ENCODE data around the gene UNC119.
"Not testable (repeated sequence)": the region's sequence is repeated elsewhere in the genome, so short reads cannot be mapped to it uniquely, and the experiment has no call there.

The UNC119 gene

DNA sequence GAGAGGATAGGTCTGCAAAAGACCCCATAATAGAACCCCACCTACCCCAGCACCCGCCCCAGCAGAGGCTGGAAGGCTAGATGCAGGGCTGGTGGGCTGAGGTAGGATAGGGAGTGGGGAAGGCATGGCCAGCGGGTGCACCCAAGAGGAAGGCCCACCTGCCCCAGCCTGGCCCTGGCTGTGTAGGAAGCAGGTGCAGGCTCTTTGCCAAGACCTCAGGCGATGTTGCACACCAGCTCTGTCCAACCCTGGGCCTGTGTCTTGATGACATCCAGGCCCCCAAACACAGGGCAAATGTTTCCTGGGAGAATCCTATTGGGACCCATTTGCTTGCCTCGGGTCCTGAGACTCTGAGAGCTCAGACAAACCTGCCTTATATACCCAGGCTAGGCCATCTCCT is 12.2 kb downstream of the UNC119 start:
- no peak for FAIRE-seq

DNA sequence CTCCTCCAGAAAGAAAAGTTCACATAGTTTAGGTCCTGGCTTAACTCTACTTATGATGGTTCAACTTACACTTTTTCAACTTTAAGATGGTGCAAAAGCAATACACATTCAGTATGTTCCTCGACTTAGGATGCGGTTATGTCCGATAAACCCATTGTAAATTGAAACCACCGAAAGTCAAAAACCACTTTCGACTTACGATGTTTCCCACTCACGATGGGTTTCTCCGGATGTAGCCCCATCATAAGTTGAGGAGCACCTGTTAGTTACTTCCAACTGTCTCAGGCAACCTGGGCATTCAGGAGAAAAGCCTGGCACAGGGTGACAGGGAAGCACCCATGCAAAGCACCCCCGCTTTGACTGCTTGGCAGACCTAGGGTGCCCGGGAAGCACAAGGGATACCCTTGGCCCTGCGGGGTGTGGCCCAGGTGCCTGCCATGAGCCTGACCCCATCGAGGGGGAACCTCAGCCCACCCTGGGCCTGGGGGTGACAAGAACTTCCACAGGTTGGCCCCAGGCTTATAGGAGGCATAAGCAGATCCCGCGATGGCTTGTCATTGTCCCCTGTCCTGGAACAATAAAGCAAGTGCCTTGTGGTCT is 14.0 kb downstream of the UNC119 start:
- FAIRE-seq: no peak

DNA sequence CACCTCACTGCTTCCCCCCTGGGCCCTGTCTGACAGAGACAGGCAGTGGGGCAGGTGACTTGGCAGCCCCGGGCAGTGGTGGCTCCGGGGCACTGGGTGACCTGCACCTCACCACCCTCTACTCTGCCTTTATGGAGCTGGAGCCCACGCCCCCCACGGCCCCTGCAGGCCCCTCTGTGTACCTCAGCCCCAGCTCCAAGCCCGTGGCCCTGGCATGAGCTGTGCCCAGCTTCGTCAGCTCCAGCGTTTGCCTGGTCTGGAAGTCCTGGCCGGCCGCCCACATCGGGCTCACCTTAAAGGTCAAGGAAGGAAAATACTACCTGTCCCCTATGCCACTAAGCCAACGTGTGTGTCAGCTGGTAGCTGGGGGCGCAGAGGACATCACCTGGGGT is 15.2 kb downstream of the UNC119 start:
- no peak for FAIRE-seq

DNA sequence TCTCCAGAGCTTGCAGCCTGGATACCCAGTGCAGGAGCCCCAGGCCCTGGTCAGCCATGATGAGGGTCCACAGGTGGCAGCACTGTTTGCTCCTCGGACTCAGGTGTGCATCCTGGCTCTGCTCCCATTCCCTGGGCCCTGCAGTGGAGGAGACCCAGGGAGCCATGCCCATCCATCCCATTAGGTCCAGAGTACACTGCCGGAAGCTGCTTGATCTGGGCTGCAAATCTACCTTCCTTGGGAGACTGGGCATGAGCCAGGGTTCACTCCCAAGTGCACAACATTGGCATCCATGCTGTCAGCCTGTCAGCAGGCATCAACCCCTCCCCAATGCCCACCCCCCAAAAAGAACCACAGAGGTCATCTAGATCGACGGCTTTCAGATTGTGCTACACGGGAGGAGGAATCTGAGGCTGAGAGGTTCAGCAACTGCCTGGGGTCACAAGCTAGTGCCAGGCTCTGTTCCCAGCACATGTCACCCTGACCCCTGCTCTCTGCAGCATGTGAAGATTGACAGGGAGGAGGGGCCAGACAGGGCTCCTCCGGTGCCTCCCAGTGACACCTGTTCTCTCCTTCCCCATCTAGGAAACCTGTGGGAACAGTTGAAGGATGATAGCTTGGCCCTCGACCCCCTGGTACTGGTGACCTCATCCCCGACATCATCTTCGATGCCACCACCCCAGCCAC is 15.7 kb downstream of the UNC119 start:
- FAIRE-seq: no peak

DNA sequence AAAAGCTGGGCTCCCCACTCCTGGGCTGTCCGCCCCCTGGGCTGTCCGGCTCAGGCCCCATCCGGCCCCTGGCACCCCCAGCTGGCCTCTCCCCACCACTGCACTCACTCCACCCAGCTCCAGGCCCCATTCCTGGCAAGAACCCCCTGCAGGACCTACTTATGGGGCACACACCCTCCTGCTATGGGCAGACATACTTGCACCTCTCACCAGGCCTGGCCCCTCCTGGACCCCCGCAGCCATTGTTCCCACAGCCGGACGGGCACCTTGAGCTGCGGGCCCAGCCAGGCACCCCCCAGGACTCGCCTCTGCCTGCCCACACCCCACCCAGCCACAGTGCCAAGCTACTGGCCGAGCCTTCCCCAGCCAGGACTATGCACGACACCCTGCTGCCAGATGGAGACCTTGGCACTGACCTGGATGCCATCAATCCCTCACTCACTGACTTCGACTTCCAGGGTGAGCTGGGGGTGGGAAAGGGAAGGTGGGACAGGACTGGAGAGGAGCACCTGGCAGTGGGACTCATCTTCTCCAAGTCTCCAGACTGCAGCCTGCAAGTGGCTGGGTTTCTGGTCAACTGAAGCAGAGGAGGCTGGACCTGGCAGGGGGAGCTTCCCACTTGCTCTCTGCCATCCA is 17.6 kb downstream of the UNC119 start:
- FAIRE-seq: no peak

DNA sequence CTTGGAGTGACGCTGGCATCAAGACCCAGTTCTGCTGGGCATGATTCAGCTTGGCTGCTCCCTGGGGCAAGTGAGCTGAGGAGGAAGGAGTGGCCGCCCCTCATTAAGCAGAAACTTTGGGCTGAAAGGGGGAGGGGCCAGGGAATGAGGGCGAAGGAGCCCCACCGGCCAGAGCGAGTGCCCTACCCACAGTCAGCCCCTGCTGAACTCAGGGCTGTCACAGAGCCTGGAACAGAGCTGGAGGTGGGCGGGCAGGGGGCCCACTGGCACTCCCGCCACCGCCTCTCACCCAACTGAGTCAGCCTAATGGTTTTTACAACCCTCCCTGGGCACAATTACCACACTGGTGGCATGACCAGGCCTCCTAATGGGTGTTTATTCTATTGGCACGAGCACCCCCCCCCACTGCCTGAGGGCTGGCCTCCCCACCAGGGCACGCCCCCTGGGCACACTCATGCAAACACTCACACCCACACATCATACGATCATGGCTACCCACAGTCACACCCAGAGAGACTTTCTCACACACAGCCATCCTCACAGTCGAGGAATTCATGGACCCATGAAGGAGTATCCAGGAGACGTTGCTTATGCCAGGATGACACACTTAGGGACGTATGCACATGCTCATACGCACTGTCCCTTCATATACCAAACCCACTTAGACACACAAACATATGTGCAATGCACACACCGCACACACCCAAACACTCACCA is 19.2 kb downstream of the UNC119 start:
- FAIRE-seq: no peak

DNA sequence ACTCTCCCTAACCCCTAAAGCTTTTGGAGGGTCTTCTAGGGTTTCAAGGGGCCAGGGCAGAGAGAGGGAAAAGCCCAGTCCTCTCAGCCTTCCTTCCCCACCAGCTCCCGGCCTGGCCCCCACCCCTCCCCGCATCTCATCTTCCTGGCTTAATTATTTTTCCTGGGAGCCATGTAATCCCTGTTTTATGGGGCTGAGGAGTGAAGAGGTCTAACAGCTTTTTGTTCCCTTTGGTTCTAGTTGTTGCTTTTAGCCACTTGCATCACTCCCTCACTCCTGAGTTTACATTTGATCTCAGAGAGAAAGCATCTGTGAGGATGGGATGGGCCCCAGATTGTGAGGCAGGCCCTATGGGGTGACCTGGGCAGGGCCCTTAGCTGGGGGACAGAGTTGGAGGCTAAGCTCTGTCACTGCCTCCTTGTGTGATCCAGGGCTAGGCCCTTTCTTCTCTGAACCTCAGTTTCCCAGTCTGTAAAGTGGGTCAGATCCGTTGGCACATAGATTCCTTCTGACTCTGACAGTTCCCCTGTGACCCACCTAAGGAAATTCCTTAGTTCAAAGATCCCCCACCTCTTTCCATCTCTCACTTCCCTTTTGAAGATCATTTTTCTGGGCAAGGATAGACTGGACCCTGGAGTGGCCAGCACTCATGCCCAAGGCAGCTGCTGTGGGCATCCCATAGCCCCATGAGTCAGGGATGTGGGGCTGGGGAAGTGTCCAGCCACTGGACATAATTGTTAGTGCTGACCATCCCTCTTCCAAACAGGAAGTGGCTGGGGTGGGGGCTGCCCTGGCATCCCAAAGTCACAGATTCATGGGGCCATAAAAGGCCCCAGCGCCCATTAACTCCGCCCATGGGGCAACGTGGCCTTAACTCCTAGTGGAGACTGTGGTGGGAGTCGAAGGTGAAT is 20.1 kb downstream of the UNC119 start:
- no peak for FAIRE-seq

DNA sequence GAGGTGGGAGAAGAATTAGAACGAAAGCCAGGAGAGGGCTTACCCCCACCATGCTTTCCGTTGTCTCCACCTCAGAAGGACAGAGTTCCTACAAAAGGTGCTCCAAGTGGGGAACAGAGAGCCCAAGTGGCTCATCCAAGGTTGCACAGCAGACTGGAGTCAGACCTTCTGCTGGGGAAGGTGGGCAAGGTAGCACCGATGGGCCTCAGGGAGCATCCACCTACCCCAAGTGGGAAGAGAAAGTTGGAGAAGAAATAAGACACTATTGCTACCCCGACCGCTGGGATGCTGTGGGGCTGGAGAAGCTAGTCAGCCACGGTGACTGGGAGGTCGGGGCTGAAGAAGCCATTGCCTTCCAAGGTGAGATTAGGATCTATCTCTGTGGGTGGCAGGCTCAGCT is 21.5 kb downstream of the UNC119 start:
- FAIRE-seq: no peak

DNA sequence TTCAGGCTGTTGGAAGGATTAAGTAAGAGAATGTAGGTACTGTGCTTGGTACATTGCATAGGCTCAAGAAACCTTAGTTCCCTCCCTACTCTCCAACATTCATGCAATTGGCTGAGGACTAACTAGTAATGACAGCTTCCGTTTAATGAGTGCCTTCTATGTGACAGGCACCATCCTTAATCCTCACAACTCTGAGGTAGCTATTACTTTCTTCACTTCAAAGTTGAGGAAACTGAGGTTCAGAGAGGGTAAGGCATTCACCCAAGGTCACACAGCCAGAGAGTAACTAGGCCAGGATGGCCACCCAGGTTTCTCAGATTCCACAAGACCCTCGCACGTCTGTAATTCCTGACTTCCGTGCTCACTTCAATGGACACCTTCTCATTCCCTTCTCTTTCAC is 22.2 kb downstream of the UNC119 start:
- no peak for FAIRE-seq

DNA sequence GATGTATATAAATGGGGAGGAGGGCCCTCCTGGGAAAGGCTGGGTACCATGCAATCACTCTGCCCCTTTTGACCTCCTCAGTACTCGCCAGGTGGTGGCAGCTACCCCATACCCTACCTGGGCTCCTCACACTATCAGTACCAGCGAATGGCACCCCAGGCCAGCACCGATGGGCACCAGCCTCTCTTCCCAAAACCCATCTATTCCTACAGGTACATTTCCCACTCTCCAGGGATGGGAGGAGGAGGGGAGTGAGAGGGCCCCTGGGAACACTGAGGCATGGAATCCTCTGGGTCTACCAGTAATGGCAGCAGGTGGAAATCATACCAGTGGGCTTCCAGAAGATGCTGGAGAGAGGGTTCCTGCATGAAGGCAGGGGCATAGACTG is 23.4 kb downstream of the UNC119 start:
- FAIRE-seq: no peak

DNA sequence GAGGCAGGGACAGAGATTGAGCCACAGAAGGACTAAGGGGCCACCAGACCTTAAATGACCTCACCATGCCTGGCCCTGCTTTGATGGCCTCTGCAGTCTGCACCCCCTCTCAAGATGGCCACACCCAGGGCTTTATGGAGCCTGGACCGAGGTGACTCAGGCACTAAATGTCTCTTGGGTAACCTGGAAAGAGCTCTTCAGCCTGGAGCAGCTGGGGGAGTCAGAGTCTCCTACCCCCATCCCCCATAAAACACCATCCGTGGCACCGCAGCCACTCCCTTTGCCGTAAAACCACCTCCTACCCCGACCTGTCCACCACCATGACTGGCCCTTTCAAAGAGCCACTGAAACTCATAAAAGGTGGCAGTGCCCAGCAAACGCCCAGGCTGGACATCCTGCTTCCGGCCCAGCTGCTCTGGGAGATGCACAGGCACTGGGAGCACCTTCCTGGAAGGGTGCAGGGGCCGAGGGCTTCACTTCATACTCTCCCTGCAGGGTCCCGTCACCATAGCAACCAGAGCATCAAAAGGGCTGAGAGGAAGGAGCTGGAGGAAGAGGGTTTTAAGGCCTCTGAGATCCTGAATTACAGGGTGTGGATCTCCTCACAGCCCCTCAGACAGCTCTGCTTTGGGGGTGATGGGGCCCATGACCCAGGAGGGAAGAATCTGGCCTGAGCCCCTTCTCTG is 24.0 kb downstream of the UNC119 start:
- FAIRE-seq: no peak

DNA sequence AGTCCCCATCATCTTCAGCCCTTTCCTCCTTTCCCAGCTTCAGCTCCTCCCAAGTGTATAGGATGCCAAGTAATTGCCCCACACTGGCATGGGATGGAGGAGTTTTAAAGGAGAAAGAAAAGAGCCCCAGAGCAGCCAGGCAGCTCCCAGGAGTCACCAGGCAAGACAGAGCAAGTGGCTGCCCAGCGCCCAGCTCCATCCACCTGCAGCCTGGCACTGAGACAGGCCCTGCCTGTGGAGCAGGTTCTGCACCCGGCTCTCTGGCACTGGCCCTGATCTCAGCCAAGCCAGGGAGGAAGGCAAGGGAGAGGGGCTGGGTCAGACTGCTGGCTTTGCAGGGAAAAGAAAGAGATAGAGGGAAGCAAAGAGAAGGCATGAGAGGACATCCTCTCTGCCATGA is 24.6 kb downstream of the UNC119 start:
- no peak for FAIRE-seq

DNA sequence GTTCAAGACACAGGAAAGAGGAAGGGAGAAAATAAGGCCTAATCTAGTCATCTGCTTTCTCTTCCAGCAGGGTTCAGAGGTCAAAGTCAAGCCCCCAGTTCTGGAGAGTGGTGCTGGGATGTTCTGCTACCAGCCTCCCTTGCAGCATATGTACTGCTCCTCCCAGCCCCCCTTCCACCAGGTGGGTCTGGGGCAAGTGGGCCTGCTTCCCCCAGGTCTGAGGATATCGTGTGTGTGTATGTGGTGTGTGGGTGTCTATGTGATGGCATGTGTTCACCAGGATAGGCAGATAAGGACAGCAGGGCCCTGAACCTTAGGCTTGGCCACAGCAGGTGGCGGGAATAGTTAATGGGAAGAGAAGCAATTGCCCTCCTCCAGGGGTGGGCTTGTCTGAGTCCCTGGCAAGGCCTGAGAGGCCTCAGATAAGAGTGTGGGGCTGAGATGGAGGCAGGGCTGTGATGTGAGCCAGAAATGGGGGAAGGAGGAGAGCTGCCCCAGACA is 25.2 kb downstream of the UNC119 start:
- FAIRE-seq: no peak

DNA sequence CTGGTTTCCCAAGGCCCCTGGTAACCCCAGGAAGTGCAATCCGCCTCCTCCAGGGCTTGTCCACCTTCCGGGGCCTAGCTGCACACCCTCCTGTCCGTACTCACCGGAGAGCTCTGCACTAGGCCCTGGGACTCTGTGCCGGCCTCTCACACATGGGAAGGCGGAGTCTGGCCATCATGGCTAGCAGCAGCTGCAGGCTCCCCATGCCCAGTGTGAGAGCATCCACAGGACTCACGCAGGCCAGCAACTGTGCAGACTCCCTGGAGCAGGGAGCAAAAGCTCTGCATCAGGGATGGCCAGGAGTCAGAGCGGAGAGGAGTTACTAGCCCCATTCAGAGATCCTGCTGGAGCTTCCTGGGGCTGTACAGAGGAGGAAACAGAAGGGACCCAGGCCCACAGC is 26.0 kb downstream of the UNC119 start:
- FAIRE-seq: no peak

DNA sequence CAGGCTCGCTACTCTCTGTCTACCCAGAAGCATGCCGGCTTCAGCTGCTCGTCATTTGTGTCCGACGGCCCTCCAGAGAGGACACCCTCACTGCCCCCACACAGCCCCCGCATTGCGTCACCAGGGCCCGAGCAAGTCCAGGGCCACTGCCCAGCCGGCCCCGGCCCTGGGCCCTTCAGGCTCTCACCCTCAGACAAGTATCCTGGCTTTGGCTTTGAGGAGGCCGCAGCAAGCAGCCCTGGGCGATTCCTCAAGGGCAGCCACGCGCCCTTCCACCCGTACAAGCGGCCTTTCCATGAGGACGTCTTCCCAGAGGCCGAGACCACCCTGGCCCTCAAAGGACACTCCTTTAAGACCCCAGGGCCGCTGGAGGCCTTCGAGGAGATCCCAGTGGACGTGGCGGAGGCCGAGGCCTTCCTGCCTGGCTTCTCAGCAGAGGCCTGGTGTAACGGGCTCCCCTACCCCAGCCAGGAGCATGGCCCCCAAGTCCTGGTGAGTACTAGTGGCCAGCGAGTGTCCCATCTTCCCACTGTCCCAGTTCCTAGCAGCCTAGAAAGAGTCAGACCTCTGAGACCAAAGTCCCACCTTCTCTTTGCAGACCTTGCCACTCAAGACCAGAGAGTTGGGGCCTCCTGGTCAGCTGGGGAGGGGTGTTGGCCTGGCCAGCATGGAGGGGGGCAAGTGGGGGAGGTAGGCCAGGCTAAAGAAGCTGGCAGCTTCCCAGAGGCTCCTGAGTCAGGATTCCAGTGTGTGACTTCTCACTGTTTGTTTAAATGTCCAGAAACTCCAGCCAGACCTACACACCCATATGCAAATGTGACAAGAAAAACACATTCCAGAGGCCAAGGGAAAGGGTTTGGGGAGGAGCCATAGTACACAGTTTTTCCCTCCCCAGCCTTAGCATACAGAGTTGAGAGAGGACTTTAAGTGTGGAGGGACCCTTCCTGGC is 27.7 kb downstream of the UNC119 start:
- no peak for FAIRE-seq

DNA sequence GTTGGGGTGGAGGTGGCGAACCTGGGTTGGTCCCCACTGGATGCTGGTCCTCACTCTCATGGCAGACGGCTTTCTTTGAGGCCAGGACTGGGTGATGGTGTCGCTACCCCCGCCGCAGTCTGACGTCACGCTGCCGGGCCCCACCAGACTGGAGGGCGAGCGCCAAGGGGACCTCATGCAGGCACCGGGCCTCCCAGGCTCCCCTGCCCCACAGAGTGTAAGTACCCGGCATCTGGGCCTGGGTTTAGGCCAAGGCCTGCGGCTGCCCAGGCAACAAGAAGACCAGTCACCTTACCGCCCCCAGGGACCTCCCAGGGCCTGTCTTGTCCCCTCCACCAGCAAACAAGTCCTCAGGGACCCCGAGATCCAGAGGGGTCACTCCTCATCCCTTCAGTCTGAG is 28.5 kb downstream of the UNC119 start:
- no peak for FAIRE-seq

DNA sequence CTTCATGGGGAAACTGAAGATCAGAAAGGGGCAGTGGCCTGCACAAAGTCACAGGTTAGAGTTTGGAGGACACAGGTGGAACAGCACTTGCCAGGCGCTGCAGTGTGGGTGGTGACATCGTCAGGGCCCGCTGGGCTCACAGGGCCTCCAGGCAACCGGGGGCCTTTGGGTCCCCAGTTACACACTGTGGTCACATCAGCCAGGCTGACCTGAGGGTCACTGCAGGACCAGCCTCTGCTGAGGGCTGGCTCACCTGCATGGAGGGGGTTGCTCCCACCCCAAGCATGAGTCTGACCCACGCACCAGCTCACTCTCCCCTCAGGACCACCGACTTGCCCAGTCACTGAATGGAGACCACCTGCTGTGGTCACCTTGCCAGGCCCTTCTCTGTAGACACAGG is 29.2 kb downstream of the UNC119 start:
- FAIRE-seq: no peak

DNA sequence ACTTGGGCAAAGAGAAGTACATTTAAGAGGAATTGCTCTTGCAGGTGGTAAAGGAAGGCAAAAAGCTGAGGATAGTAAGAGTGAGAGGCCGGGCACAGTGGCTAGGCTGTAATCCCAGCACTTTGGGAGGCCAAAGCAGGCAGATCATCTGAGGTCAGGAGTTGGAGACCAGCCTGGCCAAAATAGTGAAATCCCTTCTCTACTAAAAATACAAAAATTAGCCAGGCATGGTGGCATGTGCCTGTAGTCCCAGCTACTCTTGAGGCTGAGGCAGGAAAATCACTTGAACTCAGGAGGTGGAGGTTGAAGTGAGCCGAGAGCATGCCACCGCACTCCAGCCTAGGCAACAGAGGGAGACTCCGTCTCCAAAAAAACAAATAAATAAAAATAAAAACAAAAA is 30.1 kb downstream of the UNC119 start:
- FAIRE-seq: not testable (repeated sequence)

DNA sequence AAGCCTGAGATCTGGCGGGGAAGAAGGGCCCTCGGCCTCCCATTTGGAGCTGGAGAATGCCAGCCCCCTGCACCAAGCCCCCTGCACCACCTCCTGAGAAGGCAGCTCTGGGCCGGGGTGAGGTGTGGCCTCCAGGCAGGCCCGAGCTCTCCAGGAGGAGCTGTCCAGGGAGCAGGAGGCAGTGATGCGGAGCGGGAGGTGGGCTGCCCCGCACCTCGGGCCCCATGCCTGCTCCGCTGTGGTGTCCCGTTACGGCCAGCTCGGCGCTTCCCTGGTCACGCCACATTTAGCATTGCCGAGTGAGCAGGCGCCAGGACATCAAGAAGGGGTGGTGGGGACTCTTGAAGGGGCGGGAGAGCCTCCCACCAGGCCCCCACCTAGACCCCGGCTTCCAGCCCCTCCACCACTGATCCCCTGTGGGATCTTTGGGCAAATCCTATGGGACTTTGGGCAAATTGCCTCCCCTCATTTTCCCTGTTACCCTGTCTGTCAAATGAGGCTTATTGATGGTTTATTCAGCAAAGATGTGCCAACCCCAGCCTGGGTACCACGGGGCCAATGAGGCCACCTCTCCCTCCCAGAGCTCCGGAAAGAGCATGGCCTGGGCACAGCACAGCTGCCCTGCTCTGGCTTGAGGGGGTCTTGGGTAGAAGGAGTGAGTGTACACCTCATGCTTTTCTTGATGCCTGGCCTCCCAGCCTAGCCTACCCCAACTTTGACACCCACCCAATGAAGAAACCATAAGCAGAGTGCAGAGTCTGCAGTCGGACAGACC is 30.9 kb downstream of the UNC119 start:
- no peak for FAIRE-seq

DNA sequence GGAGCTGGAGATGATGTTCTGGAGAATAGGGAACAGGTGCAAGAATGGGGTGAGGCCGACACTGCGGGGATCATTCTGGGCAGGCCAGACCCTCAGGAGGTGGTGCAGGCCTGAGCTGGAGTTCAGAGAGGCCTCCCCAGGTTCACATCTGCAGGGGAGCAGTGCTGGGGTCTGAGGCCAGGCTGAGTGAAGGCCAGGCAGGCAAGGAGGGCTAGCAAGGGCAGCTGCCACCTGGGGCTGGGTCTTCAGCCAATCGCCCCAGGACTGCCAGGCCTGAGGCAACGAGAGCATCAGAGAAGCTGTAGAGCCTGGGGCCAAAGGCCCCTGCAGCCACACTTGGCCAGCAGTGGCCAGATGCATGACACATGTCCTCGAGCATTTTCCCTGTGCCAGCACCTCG is 31.7 kb downstream of the UNC119 start:
- FAIRE-seq: no peak

Data from A204.1 (cell line).